Measurements from ENCODE around the gene CHCHD4. TPM values are rescaled to one million over a fixed set of nuclear protein-coding genes. Genes with fewer than 3 reads are reported as not detected.

The CHCHD4 gene
- polyA plus RNA-seq, 3 donors: 6.5 to 13.8 (median 13.6) TPM

- DNase-seq: no peak
- Histone ChIP-seq H3K9ac (ENCODE audit: insufficient read depth, low read length, poor library complexity, severe bottlenecking) (no peak overlapping the region), H4K20me1 (ENCODE audit: insufficient read depth, low read length) (peaks cover 21% of the 10 kb centered on the region), H3K27ac (ENCODE audit: low read depth in 1 of 2, low read length in 2 of 2) (no peak overlapping the region), H3K9me3 (replicated peaks in 1 of 2; ENCODE audit: control insufficient read depth in 1 of 2, insufficient read depth in 1 of 2, low read length in 2 of 2) (no peaks in the 10 kb centered on the region), H3K27me3 (ENCODE audit: control insufficient read depth in 2 of 2, insufficient read depth in 2 of 2, low read length in 2 of 2) (no peaks in the 10 kb centered on the region), H3K4me1 (ENCODE audit: control insufficient read depth in 1 of 2, insufficient read depth in 2 of 2, low read length in 2 of 2) (peaks cover 8 to 14% of the 10 kb centered on the region in 2 donors), H2AFZ (ENCODE audit: insufficient read depth, low read depth, low read length, poor library complexity, severe bottlenecking) (no peak overlapping the region), H3K79me2 (ENCODE audit: insufficient read depth, low read length) (peaks cover 24% of the 10 kb centered on the region), H3K4me2 (replicated peaks; ENCODE audit: extremely low read depth, low read length, poor library complexity, severe bottlenecking) (no peak overlapping the region), H3K36me3 (replicated peaks in 1 of 2; ENCODE audit: control insufficient read depth in 1 of 2, insufficient read depth in 2 of 2, low read length in 2 of 2) (peaks cover 22 to 58% of the 10 kb centered on the region in 2 donors), H3K4me3 (replicated peaks in 1 of 3; ENCODE audit: low read depth in 2 of 3, low read length in 3 of 3) (no peak overlapping the region)
- peaks cover 46 to 50% of the 10 kb centered on the region in 2 donors for H3K36me3 Mint-ChIP-seq
- peak overlapping the region in 3 of 7 donors; percentile 16 to 27 (median 25) for H3K27ac Mint-ChIP-seq
- H3K4me3 Mint-ChIP-seq: no peak overlapping the region
- TF ChIP-seq CTCF (IDR thresholded peaks at IDR 0.05): no peak
- intact Hi-C loops (cut with micrococcal nuclease): loop anchor here (5.0 to 10.0 kb wide), 4 partner anchors 223 to 944 kb away; partner anchors contain the start of genes CCDC174 (in 1 of the 2) and MRPS25 (in 1 of the 2)
- H3K27me3 Mint-ChIP-seq (ENCODE audit: low read depth in 3 of 3): peaks cover 0 to 3% (median 0%) of the 10 kb centered on the region in 3 donors
- WGBS (ENCODE audit: insufficient coverage): 93% methylated on average over 8 of the region's 11 CpGs
- peaks cover 26% of the 10 kb centered on the region for H3K4me1 Mint-ChIP-seq
- peaks cover 0 to 2% (median 0%) of the 10 kb centered on the region in 7 donors for H3K9me3 Mint-ChIP-seq
These were observed 4.4 kb downstream of the CHCHD4 start for GRCh38 chr3:14120111-14120920.

GRCh38 chr3:14119651-14120050 lies 5.0 kb downstream of the CHCHD4 start:
- H3K27me3 Mint-ChIP-seq (ENCODE audit: low read depth in 3 of 3): peaks cover 0 to 3% (median 0%) of the 10 kb centered on the region in 3 donors
- WGBS (ENCODE audit: insufficient coverage): no CpG with 5 or more reads among the region's 2 CpGs
- Histone ChIP-seq H3K4me1 (ENCODE audit: control insufficient read depth in 1 of 2, insufficient read depth in 2 of 2, low read length in 2 of 2) (peaks cover 8 to 12% of the 10 kb centered on the region in 2 donors), H3K9me3 (replicated peaks in 1 of 2; ENCODE audit: control insufficient read depth in 1 of 2, insufficient read depth in 1 of 2, low read length in 2 of 2) (no peaks in the 10 kb centered on the region), H3K79me2 (ENCODE audit: insufficient read depth, low read length) (peaks cover 21% of the 10 kb centered on the region), H3K27ac (ENCODE audit: low read depth in 1 of 2, low read length in 2 of 2) (no peak overlapping the region), H4K20me1 (ENCODE audit: insufficient read depth, low read length) (peaks cover 18% of the 10 kb centered on the region), H3K4me2 (replicated peaks; ENCODE audit: extremely low read depth, low read length, poor library complexity, severe bottlenecking) (no peak overlapping the region), H3K9ac (ENCODE audit: insufficient read depth, low read length, poor library complexity, severe bottlenecking) (no peak overlapping the region), H3K4me3 (replicated peaks in 1 of 3; ENCODE audit: low read depth in 2 of 3, low read length in 3 of 3) (no peak overlapping the region), H2AFZ (ENCODE audit: insufficient read depth, low read depth, low read length, poor library complexity, severe bottlenecking) (no peak overlapping the region), H3K27me3 (ENCODE audit: control insufficient read depth in 2 of 2, insufficient read depth in 2 of 2, low read length in 2 of 2) (no peaks in the 10 kb centered on the region), H3K36me3 (replicated peaks in 1 of 2; ENCODE audit: control insufficient read depth in 1 of 2, insufficient read depth in 2 of 2, low read length in 2 of 2) (peaks cover 29 to 64% of the 10 kb centered on the region in 2 donors)
- peaks cover 52 to 56% of the 10 kb centered on the region in 2 donors for H3K36me3 Mint-ChIP-seq
- intact Hi-C loops (cut with micrococcal nuclease): loop anchor here (5.0 to 10.0 kb wide), 4 partner anchors 222 to 945 kb away; partner anchors contain the start of genes CCDC174 (in 1 of the 2) and MRPS25 (in 1 of the 2)
- no peak overlapping the region for H3K4me3 Mint-ChIP-seq
- peaks cover 25% of the 10 kb centered on the region for H3K4me1 Mint-ChIP-seq
- H3K27ac Mint-ChIP-seq: peak overlapping the region in 2 of 7 donors; percentile 16 to 27
- TF ChIP-seq CTCF (IDR thresholded peaks at IDR 0.05): no peak
- peaks cover 0 to 2% (median 0%) of the 10 kb centered on the region in 7 donors for H3K9me3 Mint-ChIP-seq
- DNase-seq: no peak
